HK-2 (cell line): Measurements from ENCODE around the gene NNMT.
A peak's percentile ranks its signal among the peaks of the same experiment; 100 is the strongest.

Experiments used
- DNase-seq: peaks from one replicate; pipeline ENCODE4 v3.0.0-alpha.2; 2018; ENCODE audit not compliant: unreplicated experiment

The NNMT gene

DNA sequence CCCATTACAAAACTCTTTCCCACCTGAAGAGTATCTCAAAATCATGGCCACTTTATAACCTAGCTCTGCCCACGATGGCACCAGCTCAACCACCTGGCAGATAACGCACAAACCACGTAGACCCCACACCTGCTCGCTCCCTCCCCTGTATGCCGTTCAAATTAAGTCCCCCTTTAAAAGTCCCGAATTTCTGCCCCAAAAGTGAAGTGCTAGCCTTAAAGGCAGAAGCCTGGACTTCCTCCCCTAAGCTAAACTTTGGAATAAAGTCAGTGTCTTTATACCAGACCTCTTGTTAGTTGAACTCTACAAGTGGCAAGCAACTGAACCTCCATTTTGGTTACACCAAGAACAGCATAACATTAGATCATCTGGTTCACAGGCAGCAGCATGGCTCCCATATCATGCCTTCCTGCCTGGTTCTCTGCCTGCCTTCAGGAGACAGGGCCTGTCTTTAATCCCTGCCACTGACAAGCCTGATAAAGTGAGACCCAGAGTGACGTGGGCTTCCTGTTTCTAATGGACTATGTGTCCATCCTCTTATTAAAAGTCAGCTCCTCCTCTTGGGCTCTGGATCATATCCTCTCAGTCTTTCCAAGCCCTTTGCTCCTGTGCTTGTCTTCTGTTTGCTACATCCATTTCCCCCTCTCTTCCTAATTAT is 32.6 kb upstream of the NNMT start:
- DNase-seq, result no peak

DNA sequence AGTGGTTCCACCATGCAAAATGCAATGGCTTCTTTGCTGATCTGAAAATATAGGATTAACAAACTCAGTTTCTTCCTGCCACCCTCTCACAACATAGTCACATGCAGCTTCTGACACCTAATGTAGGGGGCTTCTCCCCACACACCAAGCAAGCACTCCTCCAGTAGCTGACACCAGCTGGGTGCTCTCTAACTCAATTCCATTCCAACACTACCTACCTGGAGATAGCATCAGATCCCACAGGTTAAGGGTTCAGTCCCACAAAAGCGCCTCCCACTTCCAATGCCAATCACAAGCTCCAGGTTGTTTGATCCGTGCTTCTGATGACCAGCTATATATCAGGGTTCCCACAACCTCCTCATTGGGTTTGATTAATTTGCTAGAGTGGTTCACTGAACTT is 31.8 kb upstream of the NNMT start:
- DNase-seq, result no peak

DNA sequence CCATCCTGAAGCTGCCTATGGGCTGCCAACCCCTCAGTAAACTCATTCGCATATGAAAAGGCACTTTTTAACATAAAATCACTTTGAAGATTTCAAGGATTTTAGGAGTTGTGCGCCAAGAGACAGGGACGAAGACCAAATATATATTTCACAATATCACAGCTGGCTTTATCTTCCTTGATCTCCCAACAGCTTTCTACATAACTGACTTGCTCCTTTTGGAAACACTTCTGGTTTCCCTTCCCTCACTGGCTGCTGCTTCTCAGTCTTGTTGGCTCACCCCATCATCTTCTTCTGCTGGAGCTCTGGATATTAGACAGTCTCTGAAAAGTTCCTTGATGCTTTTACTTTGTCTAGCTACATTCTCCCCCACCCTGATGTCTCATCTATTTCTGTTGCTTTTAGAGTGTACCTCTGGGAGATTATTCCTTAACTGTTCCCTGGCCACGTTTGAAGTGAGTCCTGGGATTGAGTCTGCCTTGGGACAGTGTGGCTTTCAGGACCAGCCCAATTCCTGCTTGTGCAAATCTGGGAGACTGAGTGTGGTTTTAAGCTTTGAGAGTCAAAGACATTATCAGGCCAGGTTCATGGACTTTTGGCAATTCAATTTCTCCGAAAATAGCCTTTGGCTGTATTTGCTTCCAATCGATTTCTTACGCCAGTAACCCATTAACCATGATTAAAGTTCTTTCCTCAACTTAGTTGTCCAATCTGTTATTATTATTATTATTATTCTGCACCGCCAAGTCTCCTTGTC is 30.9 kb upstream of the NNMT start:
- no peak for DNase-seq

DNA sequence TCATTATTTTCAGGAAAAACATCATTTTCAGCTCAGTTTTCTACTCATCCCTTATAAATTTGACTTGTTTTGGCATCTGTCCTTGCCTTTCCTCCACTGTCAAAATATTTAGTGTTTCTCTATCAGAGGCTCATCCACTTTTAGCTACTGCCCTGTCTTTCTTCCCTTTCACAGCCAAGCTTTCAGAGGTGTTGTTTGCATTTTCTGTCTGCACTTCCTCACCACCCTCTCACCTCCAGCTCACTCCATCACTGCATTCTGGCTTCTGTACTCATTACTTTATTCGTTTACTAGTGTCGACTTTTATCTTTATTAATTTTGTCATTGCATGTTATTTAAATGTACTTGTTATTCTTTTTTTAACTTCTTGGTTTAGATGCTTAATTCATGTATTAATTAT is 26.7 kb upstream of the NNMT start:
- no peak for DNase-seq

DNA sequence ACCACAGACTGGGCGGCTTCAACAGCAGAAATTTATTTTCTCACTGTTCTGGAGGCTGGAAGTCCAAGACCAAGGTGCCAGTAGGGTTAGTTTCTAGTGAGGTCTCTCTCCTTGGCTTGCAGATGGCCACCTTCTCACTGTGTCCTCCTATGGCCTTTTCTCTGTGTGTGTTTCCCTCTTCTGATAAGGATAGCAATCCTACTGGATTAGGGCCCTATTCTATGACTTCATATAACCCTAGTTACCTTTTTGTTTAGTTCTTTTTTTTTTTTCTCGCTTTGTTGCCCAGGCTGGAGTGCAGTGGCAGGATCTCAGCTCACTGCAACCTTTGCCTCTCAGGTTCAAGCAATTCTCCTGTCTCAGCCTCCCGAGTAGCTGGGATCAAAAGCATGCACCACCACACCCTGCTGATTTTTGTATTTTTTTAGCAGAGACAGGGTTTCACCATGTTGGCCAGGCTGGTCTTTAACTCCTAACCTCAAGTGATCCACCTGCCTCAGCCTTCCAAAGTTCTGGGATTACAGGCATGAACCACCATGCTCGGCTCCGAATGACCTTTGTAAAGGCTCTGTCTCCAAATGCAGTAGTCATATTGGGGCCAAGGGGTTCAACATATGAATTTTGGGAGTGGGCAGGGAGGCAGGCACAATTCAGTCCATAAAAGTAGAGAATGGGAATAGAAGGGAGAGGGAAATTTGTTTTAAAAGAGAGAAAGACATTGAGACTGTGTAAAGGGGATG is 25.5 kb upstream of the NNMT start:
- no peak for DNase-seq

DNA sequence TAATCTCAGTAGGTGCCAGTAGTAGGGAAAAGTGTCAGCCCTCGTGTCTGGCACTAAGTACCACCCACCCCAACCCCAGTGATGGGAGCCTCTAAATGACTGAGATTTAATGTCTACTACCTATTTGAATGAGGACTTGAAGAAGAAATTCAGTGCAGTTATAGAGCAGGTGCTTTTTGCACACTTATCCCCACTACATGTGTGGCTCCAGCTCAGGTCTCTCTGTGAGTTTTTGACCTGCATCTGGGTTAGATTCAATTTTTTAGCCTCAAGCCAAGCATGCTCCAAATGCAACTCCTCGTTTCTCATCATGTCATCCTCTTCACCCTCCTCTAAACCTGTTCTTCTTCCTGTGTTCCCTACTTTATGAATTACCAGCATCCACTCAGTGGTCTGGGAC is 24.9 kb upstream of the NNMT start:
- no peak for DNase-seq

DNA sequence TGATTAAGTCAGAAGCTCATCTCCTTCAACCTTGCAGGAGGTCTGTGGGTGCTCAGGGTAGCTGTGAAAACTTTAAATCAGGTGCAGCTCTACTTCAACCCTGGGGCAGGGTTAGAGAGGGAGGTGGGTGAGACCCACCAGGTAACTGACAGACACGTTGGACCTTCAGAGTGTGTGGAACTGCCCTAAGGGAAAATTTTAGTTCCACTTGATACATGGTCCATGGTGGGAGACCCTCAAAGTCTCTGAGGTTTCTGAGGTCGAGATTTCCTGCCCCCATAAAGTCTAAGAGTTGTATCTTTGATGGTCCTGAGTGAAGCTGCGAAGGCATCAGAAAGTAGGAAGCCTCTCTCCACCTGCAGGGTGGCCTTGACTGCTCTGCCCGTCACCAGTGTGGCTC is 23.9 kb upstream of the NNMT start:
- DNase-seq, result no peak

DNA sequence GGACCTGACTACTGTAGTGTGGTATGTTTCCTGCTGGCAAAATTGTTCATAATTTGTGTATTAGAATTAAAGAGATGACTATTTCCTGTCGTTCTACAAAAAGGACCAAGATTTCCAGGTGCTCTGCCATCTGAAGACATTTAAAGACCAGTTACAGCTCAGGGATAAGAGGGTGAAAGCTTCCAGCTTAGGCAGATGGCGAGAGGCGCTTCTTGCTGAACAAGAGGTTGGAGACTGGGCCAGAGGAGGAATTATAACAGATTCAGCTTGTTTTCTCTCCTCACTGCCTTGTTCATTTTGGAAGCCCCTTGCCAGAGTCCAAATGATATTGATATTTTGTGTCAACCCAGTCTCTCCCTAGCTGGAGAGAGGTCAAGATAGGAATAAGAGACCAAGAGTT is 23.1 kb upstream of the NNMT start:
- no peak for DNase-seq

DNA sequence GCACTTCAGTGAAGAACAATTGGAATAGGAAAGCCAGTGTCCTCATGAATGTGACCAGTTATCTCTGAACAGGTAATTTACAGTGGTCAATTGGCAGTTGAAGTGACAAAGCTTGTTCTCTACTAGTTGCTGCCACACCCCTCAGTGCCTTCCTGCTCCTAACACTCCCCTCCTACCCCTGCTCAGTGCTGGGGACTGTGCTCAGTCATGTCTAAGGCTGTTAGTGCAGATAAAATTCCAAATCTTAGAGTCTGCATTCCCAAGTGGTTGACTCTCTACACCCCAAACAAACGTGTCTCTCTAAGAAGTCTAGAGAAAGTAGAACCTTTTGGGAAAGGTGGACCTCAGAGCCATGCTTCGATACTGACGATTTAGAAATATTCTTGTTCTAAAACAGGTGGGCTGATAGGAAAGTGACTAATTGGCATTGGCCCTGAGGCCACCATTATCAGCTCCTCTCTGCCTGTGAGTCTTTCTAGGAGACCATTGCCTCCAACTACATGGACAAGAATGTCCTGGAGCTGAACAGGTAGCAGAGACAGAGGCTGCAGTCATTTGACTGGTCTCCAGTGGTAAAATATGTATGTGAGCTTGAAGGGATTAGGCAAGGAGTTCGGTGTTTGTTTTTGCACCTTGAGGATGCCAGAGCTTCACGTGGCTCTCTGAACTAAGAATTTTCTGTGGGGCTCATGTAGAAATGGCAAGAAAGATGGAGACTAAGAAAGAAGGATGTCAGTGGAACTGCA is 22.1 kb upstream of the NNMT start:
- no peak for DNase-seq

DNA sequence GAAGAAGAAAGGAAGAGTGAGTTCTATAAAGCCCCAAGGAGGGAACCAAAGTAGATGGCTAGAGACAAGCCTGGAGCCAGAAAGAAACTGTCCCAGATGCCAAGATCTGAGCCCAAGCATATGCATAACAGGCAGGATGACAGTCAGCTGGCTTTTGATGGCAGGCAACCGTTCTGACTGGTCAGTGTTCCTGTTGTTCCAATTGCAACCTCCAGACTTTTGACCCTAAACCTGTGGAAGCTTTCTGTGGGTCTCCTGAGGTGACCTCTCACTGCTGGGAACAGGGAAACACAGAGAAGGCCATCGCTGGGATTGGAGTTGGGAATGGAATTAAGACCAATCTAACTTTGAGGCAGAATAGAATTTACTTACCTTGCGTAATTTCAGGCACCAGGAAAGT is 21.6 kb upstream of the NNMT start:
- DNase-seq, result no peak

DNA sequence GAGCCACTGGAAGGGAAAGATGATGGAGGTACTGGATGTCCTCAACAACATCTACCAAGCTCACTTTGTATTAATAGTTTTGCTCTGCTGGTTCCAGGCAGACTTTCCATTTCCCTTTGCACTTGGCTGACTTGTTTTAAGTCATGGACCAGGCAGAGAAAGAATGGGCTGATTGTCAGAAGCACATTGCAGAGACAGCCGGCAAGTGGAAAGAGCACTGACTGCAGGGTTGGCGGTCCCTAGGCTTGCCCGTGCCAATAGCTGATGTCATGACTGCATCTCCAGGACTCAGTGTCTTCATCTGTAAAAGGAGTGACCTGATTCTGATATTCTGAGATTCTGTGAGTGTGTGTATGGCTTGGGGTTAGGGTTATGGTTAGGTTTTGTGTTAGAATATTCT is 20.9 kb upstream of the NNMT start:
- no peak for DNase-seq

DNA sequence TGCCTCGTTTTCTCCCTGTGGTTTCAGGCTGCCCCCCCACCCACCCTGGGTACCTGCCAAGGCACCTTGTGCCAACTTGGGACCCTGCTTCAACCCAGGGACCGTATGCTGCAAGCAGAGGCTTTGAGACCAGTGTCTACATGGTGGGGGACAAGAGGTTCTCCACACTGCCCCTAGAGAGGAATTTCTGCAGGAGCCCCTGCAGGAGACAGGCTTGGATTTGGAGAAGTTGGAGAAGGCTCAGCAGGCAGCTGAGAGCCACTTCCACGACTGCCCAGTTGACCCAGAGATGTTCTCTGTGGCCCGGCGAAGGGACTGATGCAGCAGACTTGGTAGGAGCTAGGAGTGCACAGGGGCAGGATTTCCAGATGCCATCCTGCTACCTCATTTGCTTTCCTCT is 20.1 kb upstream of the NNMT start:
- DNase-seq, result no peak

DNA sequence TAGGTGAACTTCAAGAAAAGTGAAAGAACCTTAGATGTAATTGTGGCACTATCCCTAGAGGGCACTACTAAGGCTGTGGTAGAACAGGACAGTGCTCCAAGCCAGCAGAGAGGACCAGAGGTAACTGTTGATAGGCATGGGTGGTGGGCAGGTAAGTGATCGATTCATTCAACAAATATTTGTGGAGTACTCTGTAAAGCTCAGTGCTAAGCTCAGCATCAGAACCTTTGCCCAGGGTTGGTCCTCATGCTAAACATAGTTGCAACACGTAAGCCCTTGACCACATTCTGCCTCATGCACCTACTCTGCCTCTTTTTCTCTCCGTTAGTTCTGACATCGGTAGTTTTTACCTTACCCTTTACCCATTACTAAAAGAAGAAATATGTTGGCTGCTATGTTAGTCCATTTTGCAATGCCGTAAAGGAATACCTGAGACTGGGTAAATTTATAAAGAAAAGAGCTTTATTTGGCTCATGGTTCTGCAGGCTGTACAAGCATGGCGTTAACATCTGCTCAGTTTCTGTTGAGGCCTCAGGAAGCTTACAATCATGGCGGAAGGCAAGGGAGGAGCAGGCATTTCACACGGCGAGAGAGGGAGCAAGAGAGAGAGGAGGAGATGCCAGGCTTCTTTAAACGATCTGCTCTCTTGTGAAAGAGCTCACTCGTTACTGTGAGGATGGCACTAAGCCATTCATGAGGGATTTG is 18.4 kb upstream of the NNMT start:
- DNase-seq, result no peak

DNA sequence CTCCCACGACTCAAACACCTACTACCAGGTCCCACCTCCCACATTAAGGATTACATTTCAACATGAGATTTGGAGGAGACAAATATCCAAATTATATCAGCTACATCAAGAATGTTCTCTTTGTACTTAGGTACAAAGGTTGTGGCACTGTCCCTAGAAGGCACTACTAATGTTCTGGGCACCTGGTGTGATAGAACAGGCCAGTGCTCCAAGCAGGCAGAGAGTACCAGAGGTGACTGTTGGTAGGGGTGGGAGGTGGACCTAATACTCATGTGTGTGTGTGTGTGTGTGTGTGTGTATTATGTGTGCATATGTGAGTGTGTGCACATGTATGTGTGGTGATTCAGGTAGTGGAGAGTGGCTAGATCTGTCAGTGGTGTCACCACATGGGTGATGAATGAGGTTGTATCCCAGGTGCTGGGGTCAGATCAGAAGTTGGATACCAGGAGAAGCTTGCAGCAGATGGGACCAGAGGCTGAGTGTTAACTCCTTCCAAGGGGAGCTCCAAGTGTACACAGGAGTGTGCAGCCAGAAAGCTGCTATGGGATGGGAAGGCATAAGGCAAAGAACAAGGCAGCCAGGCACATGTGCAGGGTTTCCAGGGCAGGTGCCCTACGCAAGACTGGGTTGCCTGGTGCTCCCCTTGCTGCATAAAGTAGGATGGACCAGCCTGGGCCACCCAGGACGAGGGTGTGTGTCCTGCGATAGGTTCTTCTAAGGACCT is 17.7 kb upstream of the NNMT start:
- no peak for DNase-seq

DNA sequence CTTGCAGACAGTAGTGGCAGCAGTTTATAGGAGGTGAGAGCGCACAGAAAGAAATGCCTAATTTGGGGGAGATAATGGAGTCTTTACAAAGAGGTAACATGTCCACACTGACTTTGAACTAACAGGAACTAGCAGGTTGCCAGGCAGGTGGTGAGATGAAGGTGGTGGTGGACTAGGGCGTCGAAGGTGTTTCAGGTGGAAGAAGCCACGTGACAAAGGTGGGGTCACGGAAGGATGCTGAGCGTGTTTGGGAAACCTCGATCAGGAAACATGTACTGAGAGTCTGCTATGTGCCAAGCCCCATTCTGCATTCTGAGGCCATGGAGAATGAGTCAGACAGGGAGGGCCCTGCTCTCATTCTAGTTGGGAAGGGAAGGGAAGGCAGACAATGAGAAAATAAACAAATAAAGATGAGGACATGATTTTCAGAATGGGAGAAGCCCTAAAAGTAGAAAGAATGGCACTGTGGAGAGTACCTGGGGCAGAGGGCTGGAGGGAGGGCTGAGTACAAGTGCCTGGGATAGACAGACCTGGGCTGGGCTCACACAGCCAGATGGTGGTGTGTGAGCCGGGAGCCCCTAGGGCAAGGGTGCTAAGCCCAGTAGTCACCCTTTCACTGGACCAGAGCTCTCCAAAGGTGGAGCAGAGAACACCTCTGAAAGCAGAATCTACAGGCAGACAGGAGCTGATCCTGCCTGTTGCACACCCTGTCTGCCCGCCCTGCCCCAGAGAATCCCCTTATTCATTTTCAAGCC is 16.2 kb upstream of the NNMT start:
- DNase-seq, result no peak

DNA sequence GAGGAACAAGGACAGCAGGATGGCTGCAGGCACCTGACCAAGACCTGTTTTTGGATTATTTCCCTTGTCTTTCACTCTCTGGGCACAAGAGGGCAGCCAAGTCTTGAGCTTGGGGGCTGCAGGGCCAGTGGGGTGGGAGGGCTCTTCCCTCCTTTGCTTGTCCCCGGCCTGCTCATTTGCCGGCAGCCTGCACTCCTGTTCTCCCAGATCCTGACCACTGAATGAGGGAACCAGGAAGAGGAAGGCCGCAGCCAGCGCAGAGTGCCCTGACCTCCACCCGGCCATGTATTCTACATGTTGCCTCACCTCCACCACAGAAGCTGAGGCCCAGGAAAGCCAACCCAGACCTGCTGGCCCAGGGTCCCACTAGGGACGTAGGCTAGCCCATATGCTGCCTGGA is 15.5 kb upstream of the NNMT start:
- peak; percentile 77 for DNase-seq

DNA sequence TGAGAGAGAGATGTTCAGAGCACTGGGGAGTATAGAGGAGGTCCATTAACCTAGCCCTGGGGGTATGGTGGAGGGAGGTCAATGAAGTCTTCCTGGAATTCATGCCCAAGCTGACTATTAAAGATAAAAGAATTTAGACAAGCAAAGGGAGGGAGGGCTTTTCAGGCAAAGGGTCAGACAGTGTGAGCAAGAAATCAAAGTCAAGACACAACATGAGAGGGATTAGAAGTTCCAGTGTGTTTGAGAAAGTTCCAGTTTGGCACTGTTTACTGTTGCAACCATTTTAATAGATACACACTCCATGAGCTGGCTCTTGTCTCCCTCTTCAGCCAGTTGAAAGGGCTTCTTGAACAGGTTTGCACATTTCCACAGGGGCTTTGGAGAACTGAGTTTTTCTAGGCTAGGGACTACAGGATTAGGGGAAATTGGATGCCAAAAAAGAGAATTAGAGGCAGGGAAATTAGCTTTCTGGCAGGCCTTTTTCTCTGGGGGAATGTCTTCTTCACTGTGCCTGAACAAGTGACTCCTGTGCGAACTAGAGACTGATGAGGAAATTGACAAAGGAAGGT is 14.7 kb upstream of the NNMT start:
- no peak for DNase-seq

DNA sequence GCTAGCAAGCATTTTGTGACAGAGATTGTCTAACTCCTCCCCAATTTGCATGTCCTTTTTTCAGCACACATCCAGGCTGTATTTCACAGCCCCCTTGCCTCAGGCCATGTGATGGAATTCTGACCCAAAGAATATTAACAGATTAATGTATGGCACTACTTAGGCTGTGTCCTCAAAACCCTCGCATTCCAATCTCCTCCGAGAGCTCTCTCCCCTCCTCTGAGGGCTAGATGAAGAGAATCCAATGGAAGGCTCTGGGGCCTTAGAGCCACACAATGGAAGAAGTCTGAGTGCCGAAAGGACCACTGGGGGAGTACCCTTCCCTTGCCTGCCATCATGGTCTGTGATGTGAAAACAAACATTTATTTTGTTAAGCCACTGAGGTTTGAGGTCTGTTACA is 13.7 kb upstream of the NNMT start:
- no peak for DNase-seq

DNA sequence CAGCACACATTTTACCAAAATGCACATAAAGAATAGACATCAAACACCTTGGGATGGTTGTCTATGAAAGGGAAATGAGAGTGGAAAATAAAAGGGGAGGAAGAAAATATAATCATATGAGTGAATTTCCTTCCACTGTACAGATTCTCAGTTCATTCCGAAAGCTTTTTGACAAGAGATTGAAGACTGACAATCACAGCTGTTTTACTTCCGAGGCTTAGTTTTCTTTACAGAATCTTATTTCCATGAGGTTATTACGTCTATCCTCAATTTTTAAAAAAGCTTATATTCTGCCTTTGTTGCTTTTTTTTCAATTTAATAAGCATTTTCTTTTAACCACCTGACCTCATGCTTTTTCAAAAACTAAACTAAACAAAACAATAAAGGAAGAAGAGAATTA is 12.8 kb upstream of the NNMT start:
- no peak for DNase-seq

DNA sequence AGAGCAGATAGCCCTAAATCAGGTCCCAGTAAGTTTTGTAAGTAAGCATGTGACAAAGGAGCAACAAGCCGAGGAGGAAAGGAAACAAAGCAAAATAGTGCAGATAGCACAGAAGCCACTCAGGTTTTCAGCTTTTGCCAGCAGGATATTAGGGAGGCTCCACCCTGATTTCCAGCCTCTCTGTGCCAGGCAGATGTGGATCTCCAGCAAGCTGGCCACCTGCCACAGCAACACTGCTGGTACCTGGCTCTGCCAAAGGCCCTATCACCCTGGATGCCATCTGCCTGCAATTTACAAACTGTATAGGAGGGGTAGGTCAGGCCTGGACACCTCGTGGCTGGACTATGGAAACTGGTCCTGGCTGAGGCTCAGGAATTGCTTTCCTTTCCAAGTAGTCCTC is 12.2 kb upstream of the NNMT start:
- DNase-seq, result no peak
